Prostate gland (tissue), 2 donors: ENCODE measurements around the gene NTRK2.

Experiments used
- CTCF ChIP-seq, 4 experiments: fragments of 200-600 bp in 2 of 4; fragments of 450-650 bp in 2 of 4; sonication (generic) in 2 of 4; IDR thresholded peaks; 1 replicate in 3 of 4; 2 replicates in 1 of 4; pipeline ENCODE4 v1.5.1; 2016 to 2019; ENCODE audit warnings: antibody characterized with exemption in 4 of 4, mild to moderate bottlenecking in 2 of 4, moderate library complexity in 2 of 4
- POLR2A ChIP-seq: fragments of 450-650 bp; IDR thresholded peaks from one replicate; pipeline ENCODE4 v1.6.1; 2016; ENCODE audit warnings: antibody characterized with exemption, mild to moderate bottlenecking
- POLR2AphosphoS5 ChIP-seq: sonication (generic); formaldehyde crosslinking; IDR thresholded peaks from one replicate; pipeline ENCODE4 v1.6.1; 2017; ENCODE audit warnings: antibody characterized with exemption

GRCh38 chr9:85038061-85038460 is 368.5 kb downstream of the NTRK2 start:
- no peak for TF ChIP-seq POLR2A
- no peak for TF ChIP-seq POLR2AphosphoS5
- TF ChIP-seq CTCF (IDR thresholded peaks at IDR 0.05), result no peak
